BLaER1 (cell line): ENCODE data around the gene SLC5A6.

ENCODE experiments used
- H3K27ac ChIP-seq: shearing (Covaris generic); formaldehyde crosslinking; 2 replicates; pipeline ENCODE4 v1.8.1; 2022
- H3K27me3 ChIP-seq: shearing (Covaris generic); formaldehyde crosslinking; 2 replicates; pipeline ENCODE4 v1.8.1; 2022
- H3K36me3 ChIP-seq: shearing (Covaris generic); formaldehyde crosslinking; 2 replicates; pipeline ENCODE4 v1.8.1; 2022
- H3K4me1 ChIP-seq: shearing (Covaris generic); formaldehyde crosslinking; 2 replicates; pipeline ENCODE4 v1.8.1; 2022
- H3K4me2 ChIP-seq: shearing (Covaris generic); formaldehyde crosslinking; 2 replicates; pipeline ENCODE4 v1.8.1; 2022
- H3K4me3 ChIP-seq: shearing (Covaris generic); formaldehyde crosslinking; 2 replicates; pipeline ENCODE4 v1.8.1; 2022
- H3K9ac ChIP-seq: shearing (Covaris generic); formaldehyde crosslinking; 2 replicates; pipeline ENCODE4 v1.8.1; 2022
- H3K9me3 ChIP-seq: shearing (Covaris generic); formaldehyde crosslinking; 2 replicates; pipeline ENCODE4 v1.8.1; 2022
- H4K20me1 ChIP-seq: shearing (Covaris generic); formaldehyde crosslinking; 2 replicates; pipeline ENCODE4 v1.8.1; 2022
- Cebpa-rat ChIP-seq: shearing (Covaris generic); IDR thresholded peaks from 2 replicates; pipeline ENCODE4 v1.8.1; 2022

The SLC5A6 gene

GRCh38 chr2:27194538-27195354 is 17.3 kb downstream of the SLC5A6 start:
- H3K9me3 ChIP-seq = peaks cover 2% of the 10 kb centered on the region; the same call in 1 of the 2 replicates
- no peak overlapping the region for H3K27ac ChIP-seq

GRCh38 chr2:27191070-27191829 is 20.8 kb downstream of the SLC5A6 start:
- H3K4me3 ChIP-seq = no peak overlapping the region
- no peaks in the 10 kb centered on the region for H4K20me1 ChIP-seq
- no peaks in the 10 kb centered on the region for H3K36me3 ChIP-seq
- no peak overlapping the region for H3K27ac ChIP-seq
- peaks cover 4% of the 10 kb centered on the region; the same call in 1 of the 2 replicates for H3K9me3 ChIP-seq
- H3K4me1 ChIP-seq = peaks cover 11% of the 10 kb centered on the region
- no peak overlapping the region for H3K9ac ChIP-seq
- TF ChIP-seq Cebpa-rat = no peak
- no peaks in the 10 kb centered on the region for H3K27me3 ChIP-seq
- H3K4me2 ChIP-seq = no peak overlapping the region

More at GRCh38 chr2:27194538-27195354, 17.3 kb downstream of the SLC5A6 start:
- no peak overlapping the region for H3K4me3 ChIP-seq
- no peak overlapping the region for H3K4me2 ChIP-seq
- peaks cover 11% of the 10 kb centered on the region for H3K4me1 ChIP-seq
- H4K20me1 ChIP-seq = no peaks in the 10 kb centered on the region
- no peak overlapping the region for H3K9ac ChIP-seq
- no peak for TF ChIP-seq Cebpa-rat
- H3K27me3 ChIP-seq = no peaks in the 10 kb centered on the region
- H3K36me3 ChIP-seq = peaks cover 12% of the 10 kb centered on the region

- Histone ChIP-seq H3K4me1 (peaks cover 11% of the 10 kb centered on the region), H4K20me1 (no peaks in the 10 kb centered on the region), H3K4me3 (no peak overlapping the region), H3K9ac (no peak overlapping the region), H3K4me2 (no peak overlapping the region), H3K27me3 (no peaks in the 10 kb centered on the region), H3K36me3 (no peaks in the 10 kb centered on the region), H3K9me3 (peaks cover 4% of the 10 kb centered on the region; the same call in 1 of the 2 replicates), H3K27ac (no peak overlapping the region)
- no peak for TF ChIP-seq Cebpa-rat
Observed at GRCh38 chr2:27189989-27190388, 22.1 kb downstream of the SLC5A6 start.

- H3K36me3 ChIP-seq = no peaks in the 10 kb centered on the region
- no peaks in the 10 kb centered on the region for H4K20me1 ChIP-seq
- H3K4me3 ChIP-seq = no peak overlapping the region
- H3K4me2 ChIP-seq = no peak overlapping the region
- no peak overlapping the region for H3K9ac ChIP-seq
- TF ChIP-seq Cebpa-rat = no peak
- H3K27ac ChIP-seq = no peak overlapping the region
- H3K4me1 ChIP-seq = no peaks in the 10 kb centered on the region
- H3K9me3 ChIP-seq = peaks cover 4% of the 10 kb centered on the region; the same call in 1 of the 2 replicates
- H3K27me3 ChIP-seq = no peaks in the 10 kb centered on the region
Observed at GRCh38 chr2:27186613-27187345, 25.3 kb downstream of the SLC5A6 start.

GRCh38 chr2:27185331-27186026 is 26.6 kb downstream of the SLC5A6 start:
- Histone ChIP-seq H3K4me3 (no peak overlapping the region), H3K9me3 (peaks cover 4% of the 10 kb centered on the region; the same call in 1 of the 2 replicates), H3K4me2 (no peak overlapping the region), H3K27ac (no peak overlapping the region), H3K36me3 (no peaks in the 10 kb centered on the region), H3K4me1 (no peaks in the 10 kb centered on the region), H3K27me3 (no peaks in the 10 kb centered on the region), H4K20me1 (no peaks in the 10 kb centered on the region), H3K9ac (no peak overlapping the region)
- TF ChIP-seq Cebpa-rat = no peak

GRCh38 chr2:27184115-27184514 is 28.0 kb downstream of the SLC5A6 start:
- H3K9ac ChIP-seq = no peak overlapping the region
- H3K4me1 ChIP-seq = no peaks in the 10 kb centered on the region
- H3K36me3 ChIP-seq = no peaks in the 10 kb centered on the region
- H4K20me1 ChIP-seq = no peaks in the 10 kb centered on the region
- no peak overlapping the region for H3K4me2 ChIP-seq
- no peak overlapping the region for H3K27ac ChIP-seq
- H3K27me3 ChIP-seq = no peaks in the 10 kb centered on the region
- no peak for TF ChIP-seq Cebpa-rat
- no peaks in the 10 kb centered on the region for H3K9me3 ChIP-seq
- H3K4me3 ChIP-seq = no peak overlapping the region

- Histone ChIP-seq H3K9ac (no peak overlapping the region), H3K27ac (no peak overlapping the region), H3K4me2 (no peak overlapping the region), H3K4me3 (no peak overlapping the region), H3K4me1 (no peaks in the 10 kb centered on the region), H4K20me1 (no peaks in the 10 kb centered on the region), H3K9me3 (no peaks in the 10 kb centered on the region), H3K27me3 (no peaks in the 10 kb centered on the region), H3K36me3 (no peaks in the 10 kb centered on the region)
- TF ChIP-seq Cebpa-rat = no peak
Observed at GRCh38 chr2:27182346-27182745, 29.7 kb downstream of the SLC5A6 start.

- no peaks in the 10 kb centered on the region for H3K36me3 ChIP-seq
- no peak overlapping the region for H3K27ac ChIP-seq
- no peak for TF ChIP-seq Cebpa-rat
- H3K27me3 ChIP-seq = no peaks in the 10 kb centered on the region
- no peak overlapping the region for H3K4me2 ChIP-seq
- H3K9ac ChIP-seq = no peak overlapping the region
- H3K4me1 ChIP-seq = no peaks in the 10 kb centered on the region
- no peak overlapping the region for H3K4me3 ChIP-seq
- no peaks in the 10 kb centered on the region for H4K20me1 ChIP-seq
- H3K9me3 ChIP-seq = no peaks in the 10 kb centered on the region
Observed at GRCh38 chr2:27179344-27180000, 32.6 kb downstream of the SLC5A6 start.

GRCh38 chr2:27178469-27178868 is 33.6 kb downstream of the SLC5A6 start:
- no peak for TF ChIP-seq Cebpa-rat
- Histone ChIP-seq H3K4me3 (no peak overlapping the region), H3K27ac (no peak overlapping the region), H3K9me3 (no peaks in the 10 kb centered on the region), H3K36me3 (no peaks in the 10 kb centered on the region), H3K9ac (no peak overlapping the region), H4K20me1 (no peaks in the 10 kb centered on the region), H3K4me1 (no peaks in the 10 kb centered on the region), H3K27me3 (no peaks in the 10 kb centered on the region), H3K4me2 (no peak overlapping the region)
